ENCODE data around the gene PXDN. TPM values are rescaled to one million over a fixed set of nuclear protein-coding genes. Genes with fewer than 3 reads are reported as not detected.
"Not testable (repeated sequence)": the region's sequence is repeated elsewhere in the genome, so short reads cannot be mapped to it uniquely, and the experiment has no call there.

The PXDN gene
- total RNA-seq, 1 donor from 2014 or later, result 38.1 TPM

DNA sequence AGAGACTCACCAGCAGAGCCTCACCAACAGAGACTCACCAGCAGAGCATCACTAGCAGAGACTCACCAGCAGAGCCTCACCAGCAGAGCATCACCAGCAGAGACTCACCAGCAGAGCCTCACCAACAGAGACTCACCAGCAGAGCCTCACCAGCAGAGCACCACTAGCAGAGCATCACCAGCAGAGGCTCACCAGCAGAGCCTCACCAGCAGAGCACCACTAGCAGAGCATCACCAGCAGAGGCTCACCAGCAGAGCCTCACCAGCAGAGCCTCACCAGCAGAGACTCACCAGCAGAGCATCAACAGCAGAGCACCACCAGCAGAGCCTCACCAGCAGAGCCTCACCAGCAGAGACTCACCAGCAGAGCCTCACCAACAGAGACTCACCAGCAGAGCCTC lies 35.7 kb upstream of the PXDN start:
- ATAC-seq; intact Hi-C loops (cut with DNase I); DNase-seq (ENCODE audit: low spot score): not testable (repeated sequence)

DNA sequence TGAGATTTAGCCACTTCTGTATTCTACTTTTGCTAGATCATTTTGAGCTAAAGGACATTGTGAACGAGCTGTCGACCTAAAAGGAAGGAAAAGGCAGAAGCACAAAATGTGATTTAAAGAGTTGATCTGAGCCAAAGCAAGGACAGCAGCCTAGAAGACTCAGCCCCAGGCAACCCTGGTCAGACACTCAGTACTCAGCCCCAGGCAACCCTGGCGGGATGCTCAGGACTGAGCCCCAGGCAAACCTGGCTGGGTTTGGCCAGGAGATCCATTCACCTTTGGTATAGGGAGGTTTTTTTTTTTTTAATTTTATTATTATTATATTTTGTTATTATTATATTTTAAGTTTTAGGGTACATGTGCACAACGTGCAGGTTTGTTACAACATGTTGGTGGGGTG lies 34.3 kb upstream of the PXDN start:
- no peak for ATAC-seq
- intact Hi-C loops (cut with DNase I), result no loop called here
- no peak for DNase-seq (ENCODE audit: low spot score)

DNA sequence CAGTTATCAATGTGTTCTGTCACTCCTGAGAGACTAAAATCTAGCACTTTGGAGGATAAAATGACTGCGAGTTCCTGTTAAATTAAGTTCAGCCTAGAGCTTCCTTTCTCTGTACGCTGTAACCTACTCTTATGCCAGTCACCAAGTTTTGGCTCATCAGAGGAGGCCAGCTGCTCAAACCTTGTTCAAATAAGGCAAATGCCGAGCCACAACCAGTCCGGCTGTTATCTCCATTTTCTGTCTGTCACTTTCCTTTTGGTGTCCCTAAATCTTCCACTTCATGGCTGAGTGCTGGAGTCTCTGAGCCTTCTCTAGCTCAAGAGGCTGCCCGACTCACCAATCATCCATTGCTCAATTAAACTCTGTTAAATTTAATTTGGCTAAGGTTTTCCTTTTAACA lies 33.5 kb upstream of the PXDN start:
- ATAC-seq (no peak), DNase-seq (ENCODE audit: low spot score) (no peak)
- intact Hi-C loops (cut with DNase I), result no loop called here

GRCh38 chr2:1777156-1777555 lies 32.8 kb upstream of the PXDN start:
- no peak for ATAC-seq
- intact Hi-C loops (cut with DNase I), result no loop called here
- no peak for DNase-seq (ENCODE audit: low spot score)

- no peak for ATAC-seq
- intact Hi-C loops (cut with DNase I), result no loop called here
- no peak for DNase-seq (ENCODE audit: low spot score)
These were observed 31.3 kb upstream of the PXDN start for GRCh38 chr2:1775511-1776035.

- intact Hi-C loops (cut with DNase I), result no loop called here
- DNase-seq (ENCODE audit: low spot score) (no peak), ATAC-seq (no peak)
These were observed 30.6 kb upstream of the PXDN start for GRCh38 chr2:1774929-1775328.

GRCh38 chr2:1773883-1774282 lies 29.6 kb upstream of the PXDN start:
- DNase-seq (ENCODE audit: low spot score) (no peak), ATAC-seq (no peak)
- intact Hi-C loops (cut with DNase I), result no loop called here

- DNase-seq (ENCODE audit: low spot score) (no peak), ATAC-seq (no peak)
- intact Hi-C loops (cut with DNase I), result no loop called here
These were observed 28.4 kb upstream of the PXDN start for GRCh38 chr2:1772471-1773267.

- intact Hi-C loops (cut with DNase I), result no loop called here
- ATAC-seq (no peak), DNase-seq (ENCODE audit: low spot score) (no peak)
These were observed 27.4 kb upstream of the PXDN start for GRCh38 chr2:1771626-1772280.

- intact Hi-C loops (cut with DNase I), result no loop called here
- DNase-seq (ENCODE audit: low spot score) (no peak), ATAC-seq (no peak)
These were observed 26.5 kb upstream of the PXDN start for GRCh38 chr2:1770566-1771380.

GRCh38 chr2:1769703-1770422 lies 25.5 kb upstream of the PXDN start:
- intact Hi-C loops (cut with DNase I), result no loop called here
- ATAC-seq (peak; percentile 41), DNase-seq (ENCODE audit: low spot score) (no peak)

GRCh38 chr2:1767939-1768691 lies 23.8 kb upstream of the PXDN start:
- DNase-seq (ENCODE audit: low spot score), result no peak
- no peak for ATAC-seq
- intact Hi-C loops (cut with DNase I), result no loop called here

GRCh38 chr2:1766851-1767811 lies 22.8 kb upstream of the PXDN start:
- peak; percentile 44 for ATAC-seq
- no peak for DNase-seq (ENCODE audit: low spot score)

GRCh38 chr2:1766425-1766824 lies 22.1 kb upstream of the PXDN start:
- intact Hi-C loops (cut with DNase I), result no loop called here
- ATAC-seq, result no peak
- no peak for DNase-seq (ENCODE audit: low spot score)

More at GRCh38 chr2:1766851-1767811, 22.8 kb upstream of the PXDN start:
- intact Hi-C loops (cut with DNase I), result no loop called here

- intact Hi-C loops (cut with DNase I); DNase-seq (ENCODE audit: low spot score); ATAC-seq: not testable (repeated sequence)
These were observed 20.9 kb upstream of the PXDN start for GRCh38 chr2:1765201-1765600.

GRCh38 chr2:1759611-1759930 lies 15.3 kb upstream of the PXDN start:
- ATAC-seq (no peak), DNase-seq (ENCODE audit: low spot score) (peak; percentile 23)
- intact Hi-C loops (cut with DNase I), result no loop called here
